MM.1S (cell line): ENCODE data around the gene GPR27.
A peak's percentile ranks its signal among the peaks of the same experiment; 100 is the strongest.

ENCODE experiments used
- DNase-seq: peaks from one replicate; pipeline ENCODE4 v3.0.0-alpha.2; 2015
- H2AFZ ChIP-seq: fragments of 300-600 bp; sonication (generic); 2 replicates; pipeline ENCODE4 v1.6.0; 2016; ENCODE audit warnings: antibody characterized with exemption, low read length
- H3F3A ChIP-seq: fragments of 300-600 bp; sonication (generic); 2 replicates; pipeline ENCODE4 v1.6.1; 2016; ENCODE audit warnings: mild to moderate bottlenecking, antibody characterized with exemption, low read length, moderate library complexity, mixed read lengths; ENCODE audit not compliant: insufficient read depth
- H3K27ac ChIP-seq: fragments of 300-600 bp; sonication (generic); 2 replicates; pipeline ENCODE4 v1.5.1; 2016; ENCODE audit warnings: mild to moderate bottlenecking, low read length
- H3K27me3 ChIP-seq: fragments of 300-600 bp; sonication (generic); replicated peaks from 2 replicates; pipeline ENCODE4 v1.6.0; 2016; ENCODE audit warnings: low read length; ENCODE audit not compliant: insufficient read depth
- H3K36me3 ChIP-seq: fragments of 300-600 bp; sonication (generic); replicated peaks from 2 replicates; pipeline ENCODE4 v1.6.1; 2016; ENCODE audit warnings: mild to moderate bottlenecking, low read length, mixed read lengths; ENCODE audit not compliant: insufficient read depth
- H3K4me1 ChIP-seq: fragments of 300-600 bp; sonication (generic); 2 replicates; pipeline ENCODE4 v1.6.1; 2016; ENCODE audit warnings: low read length, mixed read lengths
- H3K4me2 ChIP-seq: fragments of 300-600 bp; sonication (generic); 2 replicates; pipeline ENCODE4 v1.6.0; 2016; ENCODE audit warnings: low read depth, low read length
- H3K4me3 ChIP-seq: fragments of 300-600 bp; sonication (generic); 2 replicates; pipeline ENCODE4 v1.5.1; 2016; ENCODE audit warnings: low read length, mixed read lengths
- H3K79me2 ChIP-seq: fragments of 300-600 bp; sonication (generic); 2 replicates; pipeline ENCODE4 v1.6.1; 2016; ENCODE audit warnings: mixed run types, low read length, mixed read lengths
- H3K9ac ChIP-seq: fragments of 300-600 bp; sonication (generic); 2 replicates; pipeline ENCODE4 v1.6.1; 2016; ENCODE audit warnings: low read length, mixed read lengths
- H3K9me2 ChIP-seq: fragments of 300-600 bp; sonication (generic); replicated peaks from 2 replicates; pipeline ENCODE4 v1.6.1; 2016; ENCODE audit warnings: mild to moderate bottlenecking, low read length, mixed read lengths; ENCODE audit not compliant: insufficient read depth
- H3K9me3 ChIP-seq: fragments of 300-600 bp; sonication (generic); replicated peaks from 2 replicates; pipeline ENCODE4 v1.6.1; 2016; ENCODE audit warnings: mild to moderate bottlenecking, low read length, mixed read lengths; ENCODE audit not compliant: insufficient read depth
- H4K20me1 ChIP-seq: fragments of 300-600 bp; sonication (generic); 2 replicates; pipeline ENCODE4 v1.6.1; 2016; ENCODE audit warnings: mild to moderate bottlenecking, low read length, moderate library complexity, mixed read lengths; ENCODE audit not compliant: insufficient read depth
- CTCF ChIP-seq: fragments of 300-600 bp; sonication (generic); IDR thresholded peaks from 2 replicates; pipeline ENCODE4 v1.5.1; 2016; ENCODE audit warnings: antibody characterized with exemption, low read length, mixed read lengths
- EZH2 ChIP-seq: fragments of 300-600 bp; sonication (generic); optimal IDR thresholded peaks from 2 replicates; pipeline ENCODE3; 2017; ENCODE audit warnings: low read depth, mild to moderate bottlenecking, antibody characterized with exemption, low read length, mixed read lengths
- EZH2phosphoT487 ChIP-seq: fragments of 300-600 bp; sonication (generic); IDR thresholded peaks from 2 replicates; pipeline ENCODE4 v1.6.1; 2018; ENCODE audit warnings: antibody characterized with exemption, low read length

GPR27 gene

GRCh38 chr3:71783152-71783551 is 29.5 kb downstream of the GPR27 start:
- Histone ChIP-seq H3K9ac (no peak overlapping the region), H3K36me3 (no peaks in the 10 kb centered on the region), H3K79me2 (no peaks in the 10 kb centered on the region), H3K9me3 (no peaks in the 10 kb centered on the region), H3K4me3 (no peak overlapping the region), H3K27ac (no peak overlapping the region), H2AFZ (no peak overlapping the region), H3K4me1 (no peaks in the 10 kb centered on the region), H3K4me2 (no peak overlapping the region), H3K27me3 (peaks cover 7% of the 10 kb centered on the region; the same call in 1 of the 2 replicates), H3K9me2 (no peaks in the 10 kb centered on the region), H4K20me1 (no peaks in the 10 kb centered on the region), H3F3A (no peaks in the 10 kb centered on the region)
- TF ChIP-seq CTCF = no peak
- TF ChIP-seq EZH2phosphoT487 = no peak
- no peak for TF ChIP-seq EZH2
- no peak for DNase-seq

GRCh38 chr3:71784201-71784913 is 30.7 kb downstream of the GPR27 start:
- no peak for DNase-seq
- TF ChIP-seq CTCF = no peak
- TF ChIP-seq EZH2 = no peak
- no peak for TF ChIP-seq EZH2phosphoT487
- H3K36me3 ChIP-seq = no peaks in the 10 kb centered on the region
- H3K4me3 ChIP-seq = 0 out of 2 replicates have a peak overlapping the region, but pooled peaks have one; percentile 15
- H3K9me2 ChIP-seq = no peaks in the 10 kb centered on the region
- H3K27ac ChIP-seq = no peak overlapping the region
- H3K4me2 ChIP-seq = peak overlapping the region; percentile 24; the same call in 1 of the 2 replicates
- no peaks in the 10 kb centered on the region for H3K4me1 ChIP-seq
- H3K27me3 ChIP-seq = peaks cover 7% of the 10 kb centered on the region; the same call in 1 of the 2 replicates
- no peaks in the 10 kb centered on the region for H3K9me3 ChIP-seq
- H4K20me1 ChIP-seq = no peaks in the 10 kb centered on the region
- H3K79me2 ChIP-seq = no peaks in the 10 kb centered on the region
- H3K9ac ChIP-seq = no peak overlapping the region
- H3F3A ChIP-seq = no peaks in the 10 kb centered on the region
- no peak overlapping the region for H2AFZ ChIP-seq

- H3K36me3 ChIP-seq = no peaks in the 10 kb centered on the region
- H3F3A ChIP-seq = no peaks in the 10 kb centered on the region
- no peak within 1 kb of the TSS for H2AFZ ChIP-seq
- DNase-seq = no peak
- H3K4me1 ChIP-seq = no peaks in the 10 kb centered on the region
- H3K9me2 ChIP-seq = no peaks in the 10 kb centered on the region
- H3K4me2 ChIP-seq = peak within 1 kb of the TSS; percentile 24; the same call in 1 of the 2 replicates
- peaks cover 7% of the 10 kb centered on the region; the same call in 1 of the 2 replicates for H3K27me3 ChIP-seq
- TF ChIP-seq EZH2 (no peak), CTCF (no peak)
- no peaks in the 10 kb centered on the region for H3K79me2 ChIP-seq
- H4K20me1 ChIP-seq = no peaks in the 10 kb centered on the region
- 0 out of 2 replicates have a peak within 1 kb of the TSS, but pooled peaks have one; percentile 15 for H3K4me3 ChIP-seq
- H3K27ac ChIP-seq = no peak within 1 kb of the TSS
- no peaks in the 10 kb centered on the region for H3K9me3 ChIP-seq
- H3K9ac ChIP-seq = no peak within 1 kb of the TSS
These were observed 31.4 kb downstream of the GPR27 start, which contains the start of gene PROK2 for GRCh38 chr3:71784914-71785531. Gene PROK2, minus strand, starts transcription at chr3:71785148. Its CDS starts 96 bp downstream, at chr3:71785052.
